HG02763 (cell line): Measurements from ENCODE around the gene INKA1.

Experiments
- ATAC-seq: cut with Tn5 transposase; IDR thresholded peaks from one replicate; pipeline ENCODE4 v1.9.1; 2021; ENCODE audit warnings: mild to moderate bottlenecking, moderate library complexity; ENCODE audit not compliant: unreplicated experiment

Gene INKA1

GRCh38 chr3:49786357-49787181 is 16.5 kb upstream of the INKA1 start, which contains the start of gene IP6K1:
TSS of gene IP6K1 (minus strand) at chr3:49786542. CDS start at chr3:49748040, 38,502 bp downstream.
- peak; percentile 99 for ATAC-seq

GRCh38 chr3:49787182-49787464 is 15.9 kb upstream of the INKA1 start:
- ATAC-seq: no peak

DNA sequence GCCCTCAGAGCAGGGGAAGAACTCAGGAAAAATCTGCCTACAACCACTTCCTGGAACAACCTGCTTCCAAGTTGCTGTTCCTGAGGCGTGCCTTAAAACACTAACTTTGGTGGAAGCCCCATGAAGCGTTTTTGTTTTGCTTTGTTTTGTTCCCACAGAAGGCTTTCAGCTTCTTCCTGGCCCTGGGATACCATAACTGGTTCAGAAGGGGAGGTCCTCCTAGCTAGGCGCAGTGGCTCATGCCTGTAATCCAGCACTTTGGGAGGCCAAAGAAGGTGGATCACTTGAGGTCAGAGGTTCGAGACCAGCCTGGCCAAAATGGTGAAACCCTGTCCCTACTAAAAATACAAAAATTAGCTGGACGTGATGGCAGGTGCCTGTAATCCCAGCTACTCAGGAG is 15.5 kb upstream of the INKA1 start:
- ATAC-seq: no peak

DNA sequence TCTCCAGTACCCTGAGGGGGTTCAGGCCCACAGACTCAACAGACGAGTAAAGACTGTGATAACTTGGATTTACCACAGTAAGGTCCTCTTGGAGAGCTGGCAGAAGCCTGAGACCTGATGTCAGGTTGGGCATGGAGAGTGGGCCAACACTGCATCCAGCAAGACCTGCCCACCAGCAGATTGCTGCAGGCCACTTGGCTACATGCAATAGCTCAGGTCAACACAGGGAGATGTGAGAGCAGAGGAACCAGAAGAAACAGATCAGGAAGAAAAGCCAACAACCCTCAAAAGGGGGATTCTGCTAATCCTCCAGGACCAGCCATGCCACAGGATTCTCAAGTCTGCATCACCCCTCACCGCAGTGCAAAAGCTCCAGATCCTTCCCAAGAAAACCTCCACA is 15.0 kb upstream of the INKA1 start:
- no peak for ATAC-seq

DNA sequence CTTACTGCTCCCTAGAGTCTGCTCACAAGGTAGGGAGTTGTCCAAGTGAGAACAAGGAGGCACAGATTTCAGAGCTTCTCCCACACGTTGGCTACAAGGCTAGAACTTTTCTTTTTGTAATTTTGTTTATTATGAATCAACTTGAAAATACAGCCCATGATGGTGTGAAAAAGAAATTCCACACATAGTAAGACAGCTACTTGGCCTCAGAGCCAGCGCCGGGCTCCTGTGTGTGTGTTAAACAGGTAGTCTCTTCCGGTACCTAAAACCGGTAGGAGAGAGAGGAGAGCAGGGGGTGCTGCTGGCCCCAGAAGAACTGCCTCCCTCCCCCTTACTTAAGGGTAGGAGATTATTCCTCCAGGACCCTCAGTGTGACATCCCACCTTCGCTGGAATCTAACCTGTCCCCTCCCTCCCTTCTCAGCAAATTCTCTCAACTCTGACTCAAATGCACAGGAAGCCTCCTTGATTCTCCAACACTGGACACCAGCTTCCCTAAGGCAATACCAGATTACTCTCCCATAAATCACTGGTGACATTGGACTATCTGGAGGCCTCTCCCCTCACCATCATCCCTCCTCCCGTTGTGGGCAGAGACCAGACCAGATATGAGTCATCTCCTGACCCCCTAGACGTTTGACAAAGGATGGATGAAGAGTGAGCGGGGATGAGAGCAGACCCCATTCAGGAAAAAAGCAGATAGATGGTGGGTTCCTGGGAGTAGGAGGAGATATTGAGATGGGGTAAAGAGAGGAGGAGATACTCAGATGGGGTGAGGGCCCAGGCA is 12.2 kb upstream of the INKA1 start:
- ATAC-seq: no peak

DNA sequence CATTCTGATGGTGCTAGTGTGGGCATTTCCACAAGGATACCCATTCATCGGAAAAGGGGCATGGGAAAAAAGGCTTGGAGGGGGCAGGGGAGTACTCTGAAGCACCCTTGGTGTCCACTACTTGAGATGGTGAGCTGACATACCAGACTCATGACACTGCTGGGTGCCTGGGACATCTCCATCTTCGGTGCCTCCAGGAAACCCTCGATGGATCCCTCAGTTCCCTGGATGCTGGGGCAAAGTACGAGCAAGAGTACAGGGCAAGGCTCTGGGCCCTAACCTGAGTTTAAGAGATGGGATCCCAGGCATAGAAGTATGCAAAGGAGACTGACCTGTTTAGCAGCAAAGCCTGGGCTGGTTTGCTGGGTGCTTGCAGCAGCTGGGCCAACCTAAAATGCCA is 11.5 kb upstream of the INKA1 start:
- no peak for ATAC-seq

GRCh38 chr3:49792371-49793150 is 10.5 kb upstream of the INKA1 start:
- no peak for ATAC-seq

GRCh38 chr3:49793486-49794085 is 9.5 kb upstream of the INKA1 start:
- no peak for ATAC-seq

DNA sequence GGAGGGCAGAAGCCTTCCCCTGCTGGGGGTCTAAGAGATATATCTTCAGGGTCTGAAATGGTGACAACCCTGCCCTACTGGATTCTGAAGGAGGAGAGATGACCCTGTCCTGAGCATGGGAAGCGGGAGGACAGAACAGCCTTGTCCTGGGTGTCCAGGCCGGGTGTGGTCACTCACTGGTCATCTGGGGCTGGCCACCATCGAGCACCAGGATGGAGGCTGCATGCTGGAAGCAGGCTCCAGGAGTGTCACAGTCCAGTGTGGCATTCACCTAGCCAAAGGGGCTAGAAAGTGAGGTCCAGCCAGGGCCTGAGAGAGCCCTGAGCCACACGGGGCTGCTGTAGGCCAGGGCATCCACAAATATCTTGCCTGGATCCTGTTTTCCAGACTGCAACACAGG is 8.6 kb upstream of the INKA1 start:
- no peak for ATAC-seq

GRCh38 chr3:49794926-49795905 is 7.8 kb upstream of the INKA1 start:
- no peak for ATAC-seq

- ATAC-seq: no peak
Measured at GRCh38 chr3:49799105-49799504, 4.0 kb upstream of the INKA1 start.

DNA sequence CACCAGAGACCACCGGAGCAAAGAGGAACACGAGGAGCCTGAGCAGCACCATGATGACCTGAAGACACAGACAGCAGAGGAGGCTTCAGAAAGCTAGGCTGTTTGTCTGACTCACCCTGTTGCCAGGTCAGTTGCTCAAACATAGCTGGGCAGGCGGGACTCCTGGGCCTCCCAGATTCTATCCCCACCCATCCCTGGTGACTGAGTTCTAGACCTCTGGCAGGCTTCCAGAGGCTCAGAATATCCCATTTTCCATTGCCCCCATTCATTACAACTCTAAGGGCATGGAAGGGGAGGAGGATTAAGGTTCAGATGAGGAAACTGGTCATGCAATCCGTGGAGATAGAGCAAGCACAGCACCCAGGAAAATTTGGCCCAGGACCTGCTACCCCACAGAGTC is 3.3 kb upstream of the INKA1 start, which contains the start of gene CDHR4:
Gene CDHR4 (minus strand): TSS at position 113 of the 400 bp plus-strand sequence. CDS start 61 bp downstream, at position 52.
- no peak for ATAC-seq

GRCh38 chr3:49801160-49801559 is 1.9 kb upstream of the INKA1 start:
- no peak for ATAC-seq

DNA sequence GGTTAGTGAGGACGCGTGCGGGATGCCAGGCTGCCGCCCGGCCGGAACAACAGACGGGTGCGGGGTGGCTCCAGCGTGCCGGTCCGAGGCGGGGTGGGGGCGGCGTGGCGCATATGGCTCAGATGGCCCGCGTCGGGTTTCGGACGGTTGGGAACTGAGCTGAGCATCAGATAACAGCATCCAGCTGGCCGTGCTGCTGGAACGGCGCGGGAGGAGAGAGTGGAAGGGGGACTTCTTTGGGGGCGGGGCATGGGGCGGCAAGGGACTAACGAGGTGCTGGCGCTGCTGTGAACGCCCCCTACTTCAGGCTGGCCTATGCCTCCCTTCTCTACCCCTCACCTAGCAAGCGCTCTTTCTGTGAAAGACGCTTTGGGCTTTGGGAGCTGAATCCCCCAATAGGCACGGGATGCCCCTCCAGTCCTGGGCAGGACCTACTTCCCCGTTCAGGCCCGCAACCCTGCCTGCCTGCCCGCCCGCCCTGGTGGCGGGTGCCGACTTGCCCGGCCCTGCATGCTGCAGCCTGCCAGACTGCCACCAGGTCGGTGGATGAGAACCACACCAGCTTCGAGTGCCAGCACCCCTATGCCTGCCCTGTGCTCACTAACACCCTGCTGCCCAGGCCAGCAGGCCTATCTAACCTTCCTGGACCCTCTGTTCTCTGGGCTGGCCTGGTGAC is 542 bp downstream of the INKA1 start:
- ATAC-seq: no peak

GRCh38 chr3:49804141-49805041 is 1.3 kb downstream of the INKA1 start:
- ATAC-seq: no peak

DNA sequence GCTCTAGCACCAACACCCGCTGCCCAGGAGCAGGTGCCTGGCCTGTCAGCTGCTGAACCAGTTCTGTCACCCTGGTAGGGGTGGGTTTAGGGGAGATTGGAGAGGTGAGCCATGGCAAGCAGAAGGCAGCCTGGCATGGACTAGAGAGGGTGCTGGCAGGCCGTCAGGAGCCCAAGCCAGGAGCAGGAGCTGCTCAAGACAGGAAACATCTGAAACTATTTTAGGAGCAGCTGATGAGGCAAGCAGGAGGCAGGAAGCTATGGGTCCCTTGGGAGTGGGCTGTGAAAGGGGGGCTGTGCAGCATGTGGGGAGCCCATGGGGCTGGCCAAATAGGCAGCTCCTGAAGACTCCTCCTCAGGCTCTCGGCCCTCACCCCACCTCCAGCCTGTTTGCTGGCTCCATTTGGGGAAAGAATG is 2.3 kb downstream of the INKA1 start:
- ATAC-seq: no peak

DNA sequence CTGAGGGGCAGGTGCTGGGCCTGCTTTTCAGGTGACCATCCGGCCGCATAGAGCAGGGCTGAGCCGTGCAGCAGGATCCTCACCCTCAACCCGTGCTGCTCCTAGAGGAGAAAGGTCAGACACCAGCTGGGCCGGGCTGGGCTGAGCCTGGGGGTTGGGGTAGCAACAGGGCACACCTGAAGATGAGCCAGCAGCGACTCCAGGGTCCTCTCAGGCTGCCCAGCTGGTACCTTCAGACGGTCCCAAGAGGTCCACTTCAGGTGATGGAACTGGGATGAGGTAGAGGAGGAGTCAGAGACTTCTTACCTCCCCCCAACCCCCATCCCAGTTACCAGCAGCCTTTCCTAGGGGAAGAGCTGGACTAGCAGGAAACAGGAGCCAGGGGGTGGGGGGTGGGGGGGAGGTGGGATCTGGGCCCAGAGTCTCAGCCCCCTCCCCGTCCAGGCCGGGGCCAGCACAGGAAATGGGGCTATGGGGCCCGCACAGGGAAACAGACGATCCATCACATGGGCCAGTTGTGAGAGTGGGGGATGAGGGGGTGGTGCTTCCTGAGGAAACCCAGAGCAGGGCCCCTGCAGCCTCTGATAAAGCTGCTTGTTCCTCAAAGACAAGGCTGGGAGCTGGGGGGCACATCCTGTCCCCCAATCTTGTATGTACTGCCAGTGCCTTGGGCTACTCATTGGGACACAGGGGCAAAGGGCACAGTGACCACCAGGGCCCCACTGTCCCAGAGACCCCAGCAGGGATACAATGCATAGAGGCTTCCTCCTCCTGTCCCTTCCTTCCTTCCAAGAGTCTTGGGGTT is 3.0 kb downstream of the INKA1 start:
- no peak for ATAC-seq
